GM18858 (cell line): ENCODE results near the gene HIRIP3.
A peak's percentile ranks its signal among the peaks of the same experiment; 100 is the strongest.
"Not testable (repeated sequence)": the region's sequence is repeated elsewhere in the genome, so short reads cannot be mapped to it uniquely, and the experiment has no call there.

Experiments used
- ATAC-seq: cut with Tn5 transposase; IDR thresholded peaks from one replicate; pipeline ENCODE4 v1.9.1; 2021; ENCODE audit not compliant: unreplicated experiment

The HIRIP3 gene

DNA sequence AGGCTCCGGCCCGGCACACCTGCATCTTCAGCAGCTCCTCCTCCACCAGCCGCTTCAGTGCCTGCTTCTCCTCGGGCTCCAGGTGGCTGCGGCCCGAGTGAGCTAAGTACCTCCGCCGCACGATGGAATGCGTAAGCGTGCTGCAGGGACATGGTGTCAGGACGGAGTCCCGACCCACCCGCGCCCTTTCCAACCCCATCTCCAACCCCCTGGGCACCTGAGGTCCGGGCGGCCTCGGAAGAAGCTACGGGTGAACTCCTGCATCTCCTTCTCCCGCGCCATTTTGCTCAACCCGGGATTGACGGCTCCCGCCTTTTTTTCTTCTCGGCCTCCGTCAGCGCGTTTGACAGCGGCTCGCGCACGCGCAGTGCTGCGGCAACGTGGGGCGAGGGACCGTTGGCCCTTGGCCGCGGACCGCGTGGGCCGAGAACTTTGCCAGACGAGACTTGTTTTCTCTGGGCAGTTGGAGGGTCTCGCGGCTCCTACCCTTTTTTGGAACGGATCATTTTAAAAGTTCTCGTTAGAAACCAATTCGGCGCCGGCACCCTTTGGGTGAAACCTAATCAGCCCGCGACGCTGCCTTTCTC is at the start of gene HIRIP3:
Gene HIRIP3, minus strand, starts transcription at position 294 of the 587 bp plus-strand sequence. Its CDS starts 12 bp downstream, at position 282.
- ATAC-seq, result peak; percentile 18

- ATAC-seq, result no peak
These were observed 46.4 kb upstream of the HIRIP3 start for GRCh38 chr16:30041841-30042240.

GRCh38 chr16:30040690-30041089 is 45.3 kb upstream of the HIRIP3 start:
- ATAC-seq, result not testable (repeated sequence)

- ATAC-seq, result no peak
These were observed 44.8 kb upstream of the HIRIP3 start for GRCh38 chr16:30040221-30040620.

- ATAC-seq, result no peak
These were observed 37.9 kb upstream of the HIRIP3 start for GRCh38 chr16:30033270-30033669.

- ATAC-seq, result no peak
These were observed 36.8 kb upstream of the HIRIP3 start for GRCh38 chr16:30032083-30032819.

DNA sequence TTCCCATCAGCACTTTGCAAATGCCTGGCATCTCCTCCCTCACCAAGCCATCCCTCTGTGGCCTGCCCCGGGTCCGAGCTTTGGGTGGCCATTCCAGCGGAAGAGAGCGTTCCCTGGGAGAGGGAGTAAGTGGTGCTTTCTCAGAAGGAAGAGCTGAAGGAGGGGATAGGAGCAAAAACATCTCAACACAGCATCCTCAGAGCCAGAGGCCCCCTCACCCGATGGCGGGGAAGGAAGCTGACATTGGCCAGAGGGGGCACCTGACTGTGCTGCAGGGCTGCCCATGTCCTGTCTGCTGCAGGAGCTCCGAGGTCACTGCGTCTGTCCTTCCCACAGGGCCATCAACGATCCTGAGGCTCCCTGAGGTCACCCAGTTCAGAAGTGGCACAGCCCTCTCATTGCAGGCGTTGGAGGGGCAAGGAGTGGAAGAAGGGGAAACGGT is 36.1 kb upstream of the HIRIP3 start:
- no peak for ATAC-seq

DNA sequence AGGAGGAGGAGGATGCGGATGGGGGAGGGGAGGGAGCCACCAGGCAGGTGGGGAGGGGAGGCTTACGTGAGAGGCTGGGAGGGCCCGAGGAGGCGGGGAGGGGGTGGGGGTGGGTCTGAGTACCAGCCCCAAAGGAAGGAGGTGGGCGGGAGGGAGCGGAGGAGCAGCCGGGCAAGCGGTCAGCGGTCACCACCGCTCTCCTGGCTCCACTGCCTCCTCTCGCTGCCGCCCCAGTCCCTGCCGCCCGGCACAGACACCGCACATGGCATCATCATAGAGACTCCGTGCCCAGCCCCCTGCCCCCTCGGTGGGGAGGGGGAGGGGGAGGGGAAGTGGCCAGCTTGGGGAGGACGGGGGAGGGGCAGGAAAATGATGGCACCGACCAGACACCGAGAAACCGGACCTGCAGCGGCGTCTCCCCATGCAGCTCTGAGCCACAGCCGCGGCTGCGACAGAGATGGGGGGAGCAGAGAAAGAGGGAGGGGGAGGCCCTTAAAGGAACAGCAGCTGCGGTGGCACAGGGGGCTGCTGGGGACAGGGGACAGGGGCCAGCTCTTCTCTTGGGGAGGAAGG is 35.5 kb upstream of the HIRIP3 start, which contains the start of gene TLCD3B:
Gene TLCD3B, minus strand, starts transcription at position 431 of the 573 bp plus-strand sequence. CDS start 744 bp downstream, outside the sequence.
- ATAC-seq, result no peak

DNA sequence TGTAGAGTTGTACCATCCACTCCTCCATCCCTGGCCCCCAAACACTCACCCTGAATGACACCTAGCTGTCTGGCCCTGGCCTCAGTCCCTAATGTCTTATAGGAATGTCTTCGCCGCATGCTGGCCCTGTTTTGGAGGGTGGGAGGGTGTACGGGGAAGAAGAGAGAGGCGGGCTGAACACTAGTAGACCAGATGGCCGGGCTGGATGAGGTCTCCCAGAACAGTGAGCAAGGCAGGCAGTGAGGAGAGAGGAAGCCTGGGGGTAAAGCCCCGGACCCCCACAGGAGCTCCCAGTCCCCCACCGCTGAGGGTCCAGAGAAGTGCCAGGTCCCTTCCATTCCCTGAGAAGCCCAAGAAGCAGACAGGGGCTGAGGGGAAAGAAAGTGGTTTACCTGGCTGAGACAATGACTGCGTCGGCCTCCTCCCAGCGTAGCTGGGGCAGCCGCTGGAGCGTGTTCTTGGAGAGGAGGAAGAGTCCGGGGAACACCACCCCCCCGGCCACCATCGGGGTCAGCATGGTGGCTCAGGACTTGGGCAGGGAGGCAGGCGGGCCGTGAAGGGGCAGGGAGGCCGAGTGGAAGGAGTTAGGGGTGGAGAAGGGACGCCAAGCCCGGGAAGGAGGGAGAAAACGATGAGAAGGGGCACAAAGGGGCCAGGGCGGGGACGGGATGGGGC is 34.7 kb upstream of the HIRIP3 start:
- ATAC-seq, result no peak

GRCh38 chr16:30028438-30029076 is 33.1 kb upstream of the HIRIP3 start:
- no peak for ATAC-seq

DNA sequence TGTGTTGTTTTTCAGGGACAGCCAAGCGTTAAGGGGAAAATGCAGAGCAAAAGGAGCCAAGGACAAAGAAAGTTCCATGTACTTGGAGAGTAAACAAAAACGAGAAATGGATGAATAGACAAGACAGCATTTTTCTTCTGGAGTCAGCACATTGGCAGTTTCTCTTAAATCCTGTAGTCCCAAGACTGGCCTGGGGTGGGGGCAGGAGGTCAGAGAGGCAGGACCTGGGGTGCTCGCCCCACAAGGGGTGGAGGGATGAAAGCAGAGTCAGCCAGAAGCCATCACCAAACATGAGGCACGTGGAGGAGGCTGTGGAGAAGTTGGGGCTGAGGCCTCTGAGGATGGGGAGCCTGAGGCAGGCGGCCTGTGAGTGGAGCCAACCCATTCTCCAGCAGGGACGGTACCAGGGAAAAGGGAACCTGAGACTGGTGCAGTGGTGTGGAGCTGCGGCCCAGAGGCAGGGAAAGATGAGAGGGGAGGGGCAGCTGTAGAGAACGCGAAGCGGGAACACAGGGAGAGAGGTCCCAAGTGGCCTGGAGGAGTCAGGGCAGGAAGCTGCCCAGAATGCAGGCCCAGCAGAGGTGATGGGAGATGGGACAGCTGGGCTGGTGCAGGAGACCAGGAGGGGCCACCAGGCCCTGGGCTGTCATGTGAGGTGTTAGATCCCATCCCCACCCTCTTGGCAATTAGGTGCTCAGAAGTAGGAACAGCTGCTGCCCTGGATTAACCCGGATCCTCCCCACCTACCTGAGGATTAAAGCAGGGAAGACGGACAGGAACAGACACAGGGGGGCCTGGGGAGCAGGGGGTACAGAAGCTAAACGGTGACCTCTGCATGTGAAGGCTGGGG is 32.4 kb upstream of the HIRIP3 start:
- ATAC-seq, result no peak

- ATAC-seq, result no peak
These were observed 31.0 kb upstream of the HIRIP3 start for GRCh38 chr16:30026449-30026848.

- no peak for ATAC-seq
These were observed 30.2 kb upstream of the HIRIP3 start for GRCh38 chr16:30025574-30025973.

DNA sequence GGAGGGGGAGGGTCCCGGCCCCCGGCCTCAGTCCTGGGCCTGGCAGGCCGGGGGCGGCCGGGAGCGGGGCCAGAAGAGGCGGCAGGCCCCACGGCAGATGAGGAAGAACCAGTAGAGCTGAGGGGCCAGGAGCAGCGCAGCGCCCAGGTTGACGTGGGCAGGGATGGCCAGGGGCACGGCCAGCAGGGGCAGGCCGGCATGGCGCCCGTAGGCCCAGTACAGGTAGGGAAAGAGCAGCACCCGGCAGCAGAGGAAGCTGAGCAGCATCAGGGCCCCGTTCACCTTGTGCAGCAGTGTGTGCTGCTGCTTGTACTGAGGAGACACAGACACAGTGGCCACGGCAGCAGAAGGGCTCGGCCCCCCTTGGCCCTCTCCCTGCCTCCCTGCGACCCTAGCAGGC is 29.7 kb upstream of the HIRIP3 start:
- ATAC-seq, result no peak

DNA sequence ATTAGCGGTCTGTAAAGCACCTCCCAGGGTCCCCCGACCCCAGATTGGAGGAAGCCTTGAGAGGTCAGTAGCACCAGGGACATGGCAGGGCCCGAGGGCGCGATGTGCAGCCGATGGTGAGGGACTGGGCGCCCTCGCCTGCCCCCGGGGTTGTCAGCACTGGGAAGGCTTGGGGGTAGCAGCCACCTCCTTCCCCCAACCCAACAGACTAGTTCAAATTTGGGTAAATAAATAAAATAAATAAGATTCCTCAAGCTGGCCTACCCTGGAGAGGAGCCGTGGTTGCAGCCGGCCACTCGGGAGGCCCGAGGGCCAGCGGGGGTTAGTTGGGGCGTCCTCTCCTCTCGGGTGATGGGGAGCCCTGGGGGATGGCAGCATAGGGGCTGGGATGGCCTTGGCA is 29.0 kb upstream of the HIRIP3 start:
- no peak for ATAC-seq

GRCh38 chr16:30023586-30023985 is 28.2 kb upstream of the HIRIP3 start:
- ATAC-seq, result no peak

GRCh38 chr16:30022887-30023286 is 27.5 kb upstream of the HIRIP3 start, which contains the start of gene C16orf92:
TSS of gene C16orf92 (plus strand) at chr16:30023198. CDS start at chr16:30023341, 143 bp downstream.
- no peak for ATAC-seq

DNA sequence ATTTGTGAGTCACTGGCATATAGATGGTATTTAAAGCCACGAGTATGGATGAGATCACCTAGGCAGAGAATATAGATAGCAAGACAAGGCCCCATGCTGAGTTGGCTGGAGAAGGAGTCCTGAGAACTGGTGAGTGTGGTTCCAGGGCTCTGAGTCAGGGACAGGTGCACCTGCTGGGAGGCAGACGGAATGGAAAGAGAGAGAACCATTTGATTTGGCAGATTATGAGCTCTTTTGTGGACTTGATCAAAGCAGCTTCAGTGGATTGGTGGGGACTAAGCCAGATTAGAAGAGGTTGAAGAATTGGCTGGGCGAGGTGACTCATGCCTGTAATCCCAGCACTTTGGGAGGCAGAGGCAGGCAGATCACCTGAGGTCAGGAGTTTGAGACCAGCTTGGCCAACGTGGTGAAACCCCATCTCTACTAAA is 23.3 kb upstream of the HIRIP3 start:
- ATAC-seq, result no peak

DNA sequence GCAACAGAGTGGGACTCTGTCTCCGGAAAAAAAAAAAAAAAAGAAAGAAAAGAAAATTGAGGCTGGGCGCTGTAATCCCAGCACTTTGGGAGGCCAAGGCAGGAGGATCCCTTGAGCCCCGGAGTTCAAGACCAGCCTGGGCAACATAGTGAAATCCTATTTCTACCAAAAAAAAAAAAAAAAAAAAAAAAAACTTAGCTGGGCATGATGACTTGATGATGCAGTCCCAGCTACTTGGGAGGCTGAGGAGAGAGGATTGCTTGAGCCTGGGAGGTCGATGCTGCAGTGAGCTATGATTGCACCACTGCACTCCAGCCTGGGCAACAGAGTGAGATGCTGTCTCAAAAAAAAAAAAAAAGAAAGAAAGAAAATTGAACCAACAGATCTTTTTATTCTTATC is 22.5 kb upstream of the HIRIP3 start:
- not testable (repeated sequence) for ATAC-seq

GRCh38 chr16:30017277-30017656 is 21.9 kb upstream of the HIRIP3 start:
- no peak for ATAC-seq
